Sciatic nerve (tissue), 2 donors: ENCODE data around the gene PTPN3. TPM values are rescaled to one million over a fixed set of nuclear protein-coding genes. Genes with fewer than 3 reads are reported as not detected.

Experiments
- ATAC-seq: fragments of 200-7000 bp; cut with Tn5 transposase; one replicate; pipeline ENCODE4 v1.9.1; 2020; ENCODE audit warnings: mild to moderate bottlenecking, moderate library complexity
- DNase-seq: peaks from one replicate; pipeline ENCODE4 v3.0.0-alpha.2; 2020; ENCODE audit warnings: low spot score
- intact Hi-C: fragments of 100-400 bp; cut with DNase I; formaldehyde crosslinking; loops from one replicate; pipeline ENCODE4 v1.14.2; 2022
- total RNA-seq: library from RNA; stranded (reverse); fragmentation: NEBNext Ultra II Directional; extraction: Animal tissue kit (Norgen Biotek cat#: 25700); gene quantifications from one replicate; pipeline ENCODE4 v1.2.1, GENCODE V29; 2021
- donor health status: DM: no; HTN: no; CAD: no.
- donor health status: DM: no; HTN: no; CAD: no.

Gene PTPN3
- total RNA-seq, 1 donor from 2014 or later, result 1.0 TPM

- intact Hi-C loops, result no loop called here
- DNase-seq, result no peak
- ATAC-seq, result no peak
Measured at GRCh38 chr9:109414125-109414785, 83.9 kb downstream of the PTPN3 start.

GRCh38 chr9:109411798-109412352 is 86.2 kb downstream of the PTPN3 start:
- intact Hi-C loops, result no loop called here
- peak; percentile 50 for DNase-seq
- ATAC-seq, result peak; percentile 57

- DNase-seq (peak; percentile 7), ATAC-seq (peak; percentile 20)
- intact Hi-C loops, result no loop called here
Measured at GRCh38 chr9:109411069-109411761, 86.9 kb downstream of the PTPN3 start.

- DNase-seq (no peak), ATAC-seq (no peak)
- intact Hi-C loops, result no loop called here
Measured at GRCh38 chr9:109409773-109410397, 88.2 kb downstream of the PTPN3 start.

GRCh38 chr9:109408759-109409462 is 89.2 kb downstream of the PTPN3 start:
- ATAC-seq, result no peak
- intact Hi-C loops, result no loop called here

GRCh38 chr9:109403766-109404320 is 94.3 kb downstream of the PTPN3 start:
- intact Hi-C loops, result no loop called here
- ATAC-seq, result no peak
- DNase-seq, result peak; percentile 25

More at GRCh38 chr9:109408759-109409462, 89.2 kb downstream of the PTPN3 start:
- DNase-seq, result no peak

- intact Hi-C loops, result no loop called here
- DNase-seq (no peak), ATAC-seq (no peak)
Measured at GRCh38 chr9:109403116-109403515, 95.0 kb downstream of the PTPN3 start.

- intact Hi-C loops, result no loop called here
- DNase-seq (no peak), ATAC-seq (no peak)
Measured at GRCh38 chr9:109401990-109402318, 96.2 kb downstream of the PTPN3 start.

GRCh38 chr9:109401169-109401989 is 96.7 kb downstream of the PTPN3 start:
- no peak for ATAC-seq
- intact Hi-C loops, result no loop called here

GRCh38 chr9:109399258-109399767 is 98.8 kb downstream of the PTPN3 start:
- intact Hi-C loops, result no loop called here
- ATAC-seq (no peak), DNase-seq (no peak)

More at GRCh38 chr9:109401169-109401989, 96.7 kb downstream of the PTPN3 start:
- peak; percentile 60 for DNase-seq

GRCh38 chr9:109391176-109391575 is 106.9 kb downstream of the PTPN3 start:
- ATAC-seq (no peak), DNase-seq (no peak)
- intact Hi-C loops, result no loop called here

GRCh38 chr9:109387856-109388255 is 110.3 kb downstream of the PTPN3 start:
- intact Hi-C loops, result no loop called here
- DNase-seq, result no peak
- no peak for ATAC-seq

- no peak for DNase-seq
- intact Hi-C loops, result no loop called here
- ATAC-seq, result no peak
Measured at GRCh38 chr9:109387206-109387605, 110.9 kb downstream of the PTPN3 start.

GRCh38 chr9:109385499-109385898 is 112.6 kb downstream of the PTPN3 start:
- ATAC-seq (no peak), DNase-seq (no peak)
- intact Hi-C loops, result no loop called here

GRCh38 chr9:109383947-109384346 is 114.2 kb downstream of the PTPN3 start:
- ATAC-seq (no peak), DNase-seq (no peak)
- intact Hi-C loops, result no loop called here

- ATAC-seq (no peak), DNase-seq (no peak)
- intact Hi-C loops, result no loop called here
Measured at GRCh38 chr9:109383356-109383755, 114.8 kb downstream of the PTPN3 start.

GRCh38 chr9:109382585-109382984 is 115.5 kb downstream of the PTPN3 start:
- no peak for ATAC-seq
- no peak for DNase-seq
- intact Hi-C loops, result no loop called here

- DNase-seq (no peak), ATAC-seq (no peak)
- intact Hi-C loops, result no loop called here
Measured at GRCh38 chr9:109382182-109382581, 115.9 kb downstream of the PTPN3 start.
